GM20000 (cell line): ENCODE data around the gene KCNC1.

Experiments used
- DNase-seq: peaks from one replicate; pipeline ENCODE4 v3.0.0; 2012; ENCODE audit warnings: low spot score
- CTCF ChIP-seq: IDR thresholded peaks from 2 replicates; pipeline ENCODE4 v1.5.1; 2012; ENCODE audit warnings: mild to moderate bottlenecking, control low read depth; ENCODE audit errors: extremely low read depth, missing control alignments

The KCNC1 gene

DNA sequence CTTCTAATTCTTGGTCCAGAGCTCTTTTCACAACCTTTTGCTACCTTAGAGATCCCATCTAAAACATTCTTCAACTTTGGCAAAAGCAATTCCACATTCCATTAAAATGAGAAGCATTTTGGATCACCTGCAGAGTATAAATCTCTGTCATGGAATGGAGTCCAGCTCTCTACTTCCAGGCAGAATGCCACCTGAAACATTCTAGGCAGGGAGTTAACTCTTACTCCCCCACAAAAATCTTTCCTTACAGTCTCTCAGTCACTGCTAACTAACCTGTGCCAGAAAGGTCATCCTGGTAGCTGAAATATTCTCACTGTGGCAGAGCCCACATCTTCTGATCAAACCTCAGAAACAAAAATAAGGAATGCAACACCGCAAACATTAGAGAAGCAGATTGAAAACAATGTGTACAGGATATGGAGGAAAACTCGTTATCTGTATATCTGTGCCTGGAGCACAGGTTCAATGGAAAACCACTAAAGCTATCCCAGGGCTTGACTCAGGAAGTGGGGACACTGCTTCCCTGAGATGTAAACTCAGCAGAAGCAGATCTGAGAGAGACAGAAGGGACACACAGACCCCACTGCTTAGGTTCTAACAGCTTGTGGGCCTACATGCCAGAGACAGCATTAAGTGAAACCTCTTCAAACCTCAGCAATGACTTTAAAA is 78.9 kb downstream of the KCNC1 start:
- no peak for DNase-seq
- no peak for TF ChIP-seq CTCF

DNA sequence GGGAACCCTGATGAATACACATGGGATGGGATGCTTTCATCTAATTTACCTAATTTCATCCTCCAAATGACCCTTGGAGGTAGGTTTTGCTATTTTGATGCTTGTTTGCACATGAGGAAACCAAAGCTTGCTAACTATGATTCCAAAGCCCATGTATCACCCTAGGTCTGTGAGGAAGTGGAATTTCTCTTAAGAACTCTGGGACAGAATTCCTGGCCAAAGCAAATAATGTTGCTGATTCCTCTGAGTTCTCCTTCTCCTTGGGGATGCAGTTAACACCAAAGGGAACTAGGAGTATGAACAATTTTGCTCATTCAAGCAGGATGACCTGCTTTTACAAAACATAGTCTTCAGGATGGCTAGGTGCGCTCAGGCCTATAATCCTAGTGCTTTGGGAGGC is 80.0 kb downstream of the KCNC1 start:
- TF ChIP-seq CTCF, result no peak
- no peak for DNase-seq

DNA sequence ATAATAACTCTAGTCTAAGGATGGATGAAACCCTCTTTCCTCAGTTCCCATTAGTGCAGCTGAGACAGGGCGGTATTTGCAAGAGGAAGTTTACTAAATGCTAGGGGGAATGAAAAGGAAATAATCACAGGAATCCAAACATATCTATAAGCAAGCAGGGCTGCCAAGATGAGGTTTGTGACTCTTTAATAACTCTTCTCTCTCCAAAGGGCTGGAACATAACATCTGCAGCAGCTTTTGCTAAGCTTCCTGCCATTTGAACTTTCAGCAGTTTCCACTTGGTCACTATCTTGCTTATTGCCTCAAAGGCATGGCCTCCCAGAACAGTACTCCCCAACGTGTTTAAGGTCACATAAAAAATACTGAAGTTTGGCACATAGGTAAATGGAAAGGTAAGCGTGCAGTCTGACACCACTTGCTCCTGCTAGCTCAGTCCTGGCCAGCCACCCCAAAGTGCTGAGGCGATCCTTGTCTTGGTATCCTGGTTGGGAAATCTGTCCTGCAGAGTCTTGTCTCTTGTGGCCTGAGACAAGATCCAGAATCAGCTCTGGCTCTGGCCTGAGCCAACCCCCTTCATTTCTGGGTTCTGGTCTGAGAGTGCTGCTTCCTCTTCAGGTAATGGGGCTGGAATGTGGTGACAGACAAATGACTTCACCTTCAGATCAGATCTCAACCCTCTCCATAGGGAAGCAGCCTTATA is 81.8 kb downstream of the KCNC1 start:
- TF ChIP-seq CTCF, result no peak
- no peak for DNase-seq

- no peak for DNase-seq
Observed at GRCh38 chr11:17821648-17822400, 87.2 kb downstream of the KCNC1 start.

DNA sequence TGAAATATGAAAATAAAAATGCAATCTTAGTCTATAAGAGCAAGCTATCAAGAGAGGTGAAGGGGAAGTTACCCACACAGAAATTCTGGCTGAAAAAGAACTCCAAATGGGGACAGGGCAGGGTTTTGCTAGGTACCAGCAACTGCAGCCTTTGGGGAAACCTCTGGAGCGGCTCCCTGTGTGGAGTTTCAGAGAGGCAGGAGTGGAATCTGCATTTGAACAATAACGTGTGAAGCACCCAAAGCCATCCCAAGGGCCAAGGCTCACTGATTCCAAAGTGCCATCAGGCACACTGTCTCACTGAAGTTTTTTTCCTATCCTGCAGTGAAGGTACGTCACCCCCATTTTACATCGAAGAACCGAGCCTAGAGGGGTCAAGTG is 87.8 kb downstream of the KCNC1 start:
- no peak for TF ChIP-seq CTCF
- DNase-seq, result no peak

More at GRCh38 chr11:17821648-17822400, 87.2 kb downstream of the KCNC1 start:
- TF ChIP-seq CTCF, result no peak

GRCh38 chr11:17827006-17827405 is 92.4 kb downstream of the KCNC1 start:
- no peak for TF ChIP-seq CTCF
- DNase-seq, result no peak

DNA sequence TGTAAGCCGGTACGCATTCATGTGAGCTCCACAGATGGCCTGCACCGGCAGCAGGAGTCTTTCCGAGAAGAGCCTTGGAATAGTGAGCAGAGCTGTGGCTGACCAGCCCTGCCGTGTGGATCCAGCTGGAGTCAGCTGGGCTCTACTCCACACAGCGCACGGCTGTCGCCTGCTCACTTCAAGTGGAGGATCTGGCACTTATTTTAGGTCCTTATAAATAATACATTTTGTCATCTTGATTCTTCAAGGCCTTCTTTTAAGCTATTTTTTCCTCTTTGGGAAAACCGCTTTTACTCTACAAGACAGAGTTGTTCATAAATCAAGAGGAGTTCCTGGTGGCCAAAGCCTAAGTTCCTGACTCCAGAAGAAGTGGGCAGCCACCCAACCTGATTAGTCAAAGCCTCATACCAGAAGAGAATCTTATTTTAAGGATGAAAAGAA is 93.8 kb downstream of the KCNC1 start:
- no peak for TF ChIP-seq CTCF

More for the DNA sequence above, 93.8 kb downstream of the KCNC1 start:
- no peak for DNase-seq
